ENCODE results near the gene FBF1.

FBF1 gene

DNA sequence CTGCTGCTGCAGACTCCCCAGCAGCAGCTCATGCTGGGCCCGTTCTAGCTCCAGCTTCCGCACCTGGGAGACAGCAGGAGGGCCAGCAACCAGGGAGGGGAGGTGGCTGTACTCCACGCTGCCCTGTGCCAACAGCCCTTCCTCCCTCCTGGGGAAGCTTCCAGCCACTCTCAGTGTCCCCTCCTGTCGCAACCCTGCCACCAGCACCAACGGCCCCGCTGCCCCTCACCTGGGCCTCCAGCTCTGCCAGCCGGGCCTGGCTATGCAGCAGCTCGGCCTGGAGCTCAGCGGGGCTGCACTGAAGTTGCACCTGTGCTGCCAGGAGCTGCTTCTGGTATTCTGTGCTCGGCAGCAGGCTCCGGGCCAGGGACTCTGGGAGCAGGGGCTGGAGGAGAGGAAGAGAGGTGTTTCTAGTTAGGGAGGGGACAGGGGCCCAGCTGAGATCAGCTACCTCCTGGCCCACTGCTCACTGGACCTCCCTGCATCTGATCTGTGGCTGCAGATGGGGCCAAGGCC, 20.7 kb downstream of the FBF1 start:
- Histone ChIP-seq H4K91ac (ENCODE audit: low read length) (no peak overlapping the region), H3K9me3 (ENCODE audit: control insufficient read depth, low read length) (no peaks in the 10 kb centered on the region), H3K4me3 (ENCODE audit: insufficient read depth in 1 of 2, low read depth in 1 of 2, low read length in 2 of 2) (no peak overlapping the region), H3K27me3 (ENCODE audit: control insufficient read depth in 1 of 2, insufficient read depth in 1 of 2, low read length in 2 of 2) (no peaks in the 10 kb centered on the region), H3K14ac (ENCODE audit: low read length in 2 of 2) (no peak overlapping the region), H3K18ac (ENCODE audit: low read depth in 1 of 2, low read length in 2 of 2) (no peak overlapping the region), H4K8ac (ENCODE audit: low read length) (no peak overlapping the region), H2BK15ac (ENCODE audit: low read depth, poor library complexity, severe bottlenecking) (no peak overlapping the region), H3K4me2 (ENCODE audit: low read length, poor library complexity, severe bottlenecking) (no peak overlapping the region), H3K27ac (ENCODE audit: low read length, poor library complexity, severe bottlenecking) (no peak overlapping the region), H3K23ac (ENCODE audit: low read length in 2 of 2) (no peak overlapping the region), H3K4ac (ENCODE audit: low read depth in 1 of 2, low read length in 2 of 2) (no peak overlapping the region), H3K36me3 (ENCODE audit: control insufficient read depth in 1 of 2, insufficient read depth in 2 of 2, low read depth in 1 of 2, low read length in 2 of 2) (peaks cover 30 to 39% of the 10 kb centered on the region in 2 experiments), H2BK5ac (ENCODE audit: low read depth, low read length, poor library complexity, severe bottlenecking) (no peak overlapping the region), H2BK12ac (ENCODE audit: low read length in 2 of 2) (no peak overlapping the region), H3K4me1 (ENCODE audit: control insufficient read depth, insufficient read depth, low read depth, low read length) (peaks cover 4% of the 10 kb centered on the region), H3K9ac (ENCODE audit: low read length) (no peak overlapping the region), H2AK5ac (ENCODE audit: low read length, severe bottlenecking) (no peak overlapping the region), H2AFZ (ENCODE audit: low read depth, low read length) (no peak overlapping the region), H2BK120ac (ENCODE audit: low read depth, low read length) (no peak overlapping the region), H3K79me1 (replicated peaks; ENCODE audit: low read length, poor library complexity, severe bottlenecking) (no peaks in the 10 kb centered on the region)
- WGBS: 96% methylated on average over 11 of the region's 11 CpGs
- no peak for DNase-seq

DNA sequence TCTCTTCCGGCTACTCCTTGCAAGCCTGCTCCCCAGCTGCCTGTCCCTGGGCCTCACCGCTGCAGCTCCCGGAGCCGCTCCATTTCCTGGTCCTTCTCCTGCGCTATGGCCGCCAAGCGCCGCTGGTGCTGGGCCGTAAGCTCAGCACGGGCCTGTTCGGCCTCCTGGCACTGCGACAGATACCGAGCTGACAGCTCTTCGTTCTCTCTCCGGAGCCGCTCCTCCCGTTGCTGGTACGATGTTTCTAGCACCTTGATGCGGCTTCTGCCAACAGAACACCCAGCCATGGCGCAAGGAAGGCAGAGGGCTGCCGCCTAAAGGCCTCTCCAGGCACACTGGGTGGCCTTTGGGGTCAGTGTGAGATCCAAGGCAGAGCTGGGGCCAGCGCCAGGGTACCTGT, 21.2 kb downstream of the FBF1 start:
- Histone ChIP-seq H3K4me2 (ENCODE audit: low read length, poor library complexity, severe bottlenecking) (no peak overlapping the region), H3K23ac (ENCODE audit: low read length in 2 of 2) (no peak overlapping the region), H2BK5ac (ENCODE audit: low read depth, low read length, poor library complexity, severe bottlenecking) (no peak overlapping the region), H2AFZ (ENCODE audit: low read depth, low read length) (no peak overlapping the region), H4K8ac (ENCODE audit: low read length) (no peak overlapping the region), H2BK15ac (ENCODE audit: low read depth, poor library complexity, severe bottlenecking) (no peak overlapping the region), H3K4me3 (ENCODE audit: insufficient read depth in 1 of 2, low read depth in 1 of 2, low read length in 2 of 2) (no peak overlapping the region), H2BK12ac (ENCODE audit: low read length in 2 of 2) (no peak overlapping the region), H3K18ac (ENCODE audit: low read depth in 1 of 2, low read length in 2 of 2) (no peak overlapping the region), H3K4me1 (ENCODE audit: control insufficient read depth, insufficient read depth, low read depth, low read length) (peaks cover 4% of the 10 kb centered on the region), H3K36me3 (ENCODE audit: control insufficient read depth in 1 of 2, insufficient read depth in 2 of 2, low read depth in 1 of 2, low read length in 2 of 2) (peaks cover 27 to 41% of the 10 kb centered on the region in 2 experiments), H3K4ac (ENCODE audit: low read depth in 1 of 2, low read length in 2 of 2) (no peak overlapping the region), H3K9ac (ENCODE audit: low read length) (no peak overlapping the region), H3K79me1 (replicated peaks; ENCODE audit: low read length, poor library complexity, severe bottlenecking) (no peaks in the 10 kb centered on the region), H3K14ac (ENCODE audit: low read length in 2 of 2) (no peak overlapping the region), H2AK5ac (ENCODE audit: low read length, severe bottlenecking) (no peak overlapping the region), H3K27ac (ENCODE audit: low read length, poor library complexity, severe bottlenecking) (no peak overlapping the region), H2BK120ac (ENCODE audit: low read depth, low read length) (no peak overlapping the region), H3K27me3 (ENCODE audit: control insufficient read depth in 1 of 2, insufficient read depth in 1 of 2, low read length in 2 of 2) (no peaks in the 10 kb centered on the region), H4K91ac (ENCODE audit: low read length) (no peak overlapping the region), H3K9me3 (ENCODE audit: control insufficient read depth, low read length) (no peaks in the 10 kb centered on the region)
- no peak for DNase-seq
- WGBS: 97% methylated on average over 22 of the region's 22 CpGs

DNA sequence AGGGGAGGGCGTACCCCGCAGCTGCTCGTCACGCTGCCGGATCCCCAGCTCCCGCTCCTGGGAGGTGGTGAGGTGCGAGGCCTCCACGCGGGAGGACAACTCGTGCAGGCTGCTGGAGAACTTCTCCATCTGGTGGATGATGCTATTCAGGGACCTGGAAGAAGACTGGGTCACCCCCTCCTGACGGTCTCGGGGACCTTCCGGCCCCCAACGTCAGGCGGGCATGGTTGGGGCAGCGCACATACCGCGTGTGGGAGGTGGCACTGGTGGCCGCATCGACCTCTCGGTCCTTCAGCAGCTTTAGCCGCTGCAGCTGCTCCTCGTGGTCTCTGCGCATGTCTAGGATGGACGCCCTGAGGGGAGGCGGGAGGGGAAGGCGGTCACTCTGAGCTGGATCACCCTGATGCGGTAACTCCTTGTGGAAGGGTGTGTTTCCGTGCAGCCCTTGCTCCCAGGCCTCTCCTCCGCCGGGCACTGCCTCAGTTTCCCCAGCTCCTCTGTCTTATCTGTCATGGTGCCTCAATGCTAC, 22.9 kb downstream of the FBF1 start:
- no peak overlapping the region for H2BK12ac ChIP-seq (ENCODE audit: low read length in 2 of 2)
- H3K9ac ChIP-seq (ENCODE audit: low read length): no peak overlapping the region
- no peak overlapping the region for H3K23ac ChIP-seq (ENCODE audit: low read length in 2 of 2)
- no peak overlapping the region for H3K18ac ChIP-seq (ENCODE audit: low read depth in 1 of 2, low read length in 2 of 2)
- H3K14ac ChIP-seq (ENCODE audit: low read length in 2 of 2): no peak overlapping the region
- peaks cover 4% of the 10 kb centered on the region for H3K4me1 ChIP-seq (ENCODE audit: control insufficient read depth, insufficient read depth, low read depth, low read length)
- no peak overlapping the region for H3K27ac ChIP-seq (ENCODE audit: low read length, poor library complexity, severe bottlenecking)
- H3K4ac ChIP-seq (ENCODE audit: low read depth in 1 of 2, low read length in 2 of 2): no peak overlapping the region
- H3K4me3 ChIP-seq (ENCODE audit: insufficient read depth in 1 of 2, low read depth in 1 of 2, low read length in 2 of 2): no peak overlapping the region
- H2BK5ac ChIP-seq (ENCODE audit: low read depth, low read length, poor library complexity, severe bottlenecking): no peak overlapping the region
- 97% methylated on average over 31 of the region's 31 CpGs for WGBS
- no peaks in the 10 kb centered on the region for H3K27me3 ChIP-seq (ENCODE audit: control insufficient read depth in 1 of 2, insufficient read depth in 1 of 2, low read length in 2 of 2)
- H3K36me3 ChIP-seq (ENCODE audit: control insufficient read depth in 1 of 2, insufficient read depth in 2 of 2, low read depth in 1 of 2, low read length in 2 of 2): peaks cover 36 to 48% of the 10 kb centered on the region in 2 experiments
- no peak overlapping the region for H2BK120ac ChIP-seq (ENCODE audit: low read depth, low read length)
- H3K79me1 ChIP-seq (replicated peaks; ENCODE audit: low read length, poor library complexity, severe bottlenecking): no peaks in the 10 kb centered on the region
- H3K4me2 ChIP-seq (ENCODE audit: low read length, poor library complexity, severe bottlenecking): no peak overlapping the region
- H4K91ac ChIP-seq (ENCODE audit: low read length): peak overlapping the region; percentile 4
- H3K9me3 ChIP-seq (ENCODE audit: control insufficient read depth, low read length): no peaks in the 10 kb centered on the region
- H2AK5ac ChIP-seq (ENCODE audit: low read length, severe bottlenecking): no peak overlapping the region
- no peak overlapping the region for H2AFZ ChIP-seq (ENCODE audit: low read depth, low read length)
- no peak overlapping the region for H2BK15ac ChIP-seq (ENCODE audit: low read depth, poor library complexity, severe bottlenecking)
- H4K8ac ChIP-seq (ENCODE audit: low read length): no peak overlapping the region
- no peak for DNase-seq

DNA sequence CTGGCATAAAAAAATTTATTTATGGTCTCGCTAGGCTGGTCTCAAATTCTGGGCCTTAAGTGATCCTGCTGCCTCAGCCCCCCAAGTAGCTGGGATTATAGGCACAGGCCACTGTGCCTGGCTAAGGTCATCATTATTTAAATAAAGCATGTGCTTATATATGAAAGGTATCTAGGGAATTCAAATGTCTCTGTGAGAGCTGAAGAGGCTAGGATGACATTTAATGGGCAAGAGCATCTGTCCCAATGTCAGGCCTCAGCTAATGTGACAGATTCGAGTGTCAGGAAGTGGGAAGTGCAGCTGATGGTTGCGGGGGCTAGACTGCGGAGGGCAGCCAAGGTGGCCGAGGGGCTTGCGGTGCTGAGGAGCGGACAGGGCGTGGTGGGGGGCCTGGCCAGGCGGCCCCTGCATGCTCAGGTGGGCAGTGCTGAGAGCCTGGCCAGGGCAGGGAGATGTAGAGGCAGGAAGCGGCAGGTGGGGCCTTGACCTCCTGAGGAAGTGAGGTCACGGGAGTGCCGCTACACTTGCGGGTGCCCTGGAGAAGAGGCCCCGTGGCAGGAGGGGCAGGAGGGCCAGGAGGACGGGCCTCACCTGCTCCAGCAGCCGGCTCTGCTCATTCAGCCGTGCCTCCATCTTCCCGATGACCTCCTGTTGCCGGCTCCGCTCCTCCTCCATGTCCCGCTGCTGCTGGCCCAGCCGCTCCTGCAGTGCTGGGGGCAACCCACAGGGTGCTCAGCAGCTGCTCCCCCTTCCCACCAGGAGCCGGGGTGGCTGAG, 23.5 kb downstream of the FBF1 start:
- Histone ChIP-seq H2BK12ac (ENCODE audit: low read length in 2 of 2) (no peak overlapping the region), H3K36me3 (ENCODE audit: control insufficient read depth in 1 of 2, insufficient read depth in 2 of 2, low read depth in 1 of 2, low read length in 2 of 2) (peaks cover 31 to 44% of the 10 kb centered on the region in 2 experiments), H3K4me3 (ENCODE audit: insufficient read depth in 1 of 2, low read depth in 1 of 2, low read length in 2 of 2) (no peak overlapping the region), H2AFZ (ENCODE audit: low read depth, low read length) (no peak overlapping the region), H3K9ac (ENCODE audit: low read length) (no peak overlapping the region), H3K79me1 (replicated peaks; ENCODE audit: low read length, poor library complexity, severe bottlenecking) (no peaks in the 10 kb centered on the region), H3K4me2 (ENCODE audit: low read length, poor library complexity, severe bottlenecking) (no peak overlapping the region), H3K14ac (ENCODE audit: low read length in 2 of 2) (no peak overlapping the region), H2BK5ac (ENCODE audit: low read depth, low read length, poor library complexity, severe bottlenecking) (no peak overlapping the region), H2BK120ac (ENCODE audit: low read depth, low read length) (no peak overlapping the region), H3K4me1 (ENCODE audit: control insufficient read depth, insufficient read depth, low read depth, low read length) (peaks cover 4% of the 10 kb centered on the region), H3K4ac (ENCODE audit: low read depth in 1 of 2, low read length in 2 of 2) (no peak overlapping the region), H4K91ac (ENCODE audit: low read length) (no peak overlapping the region), H3K18ac (ENCODE audit: low read depth in 1 of 2, low read length in 2 of 2) (no peak overlapping the region), H3K27ac (ENCODE audit: low read length, poor library complexity, severe bottlenecking) (no peak overlapping the region), H3K23ac (ENCODE audit: low read length in 2 of 2) (no peak overlapping the region), H3K9me3 (ENCODE audit: control insufficient read depth, low read length) (no peaks in the 10 kb centered on the region), H3K27me3 (ENCODE audit: control insufficient read depth in 1 of 2, insufficient read depth in 1 of 2, low read length in 2 of 2) (no peaks in the 10 kb centered on the region), H4K8ac (ENCODE audit: low read length) (no peak overlapping the region), H2BK15ac (ENCODE audit: low read depth, poor library complexity, severe bottlenecking) (no peak overlapping the region), H2AK5ac (ENCODE audit: low read length, severe bottlenecking) (no peak overlapping the region)
- 87% methylated on average over 22 of the region's 23 CpGs for WGBS
- DNase-seq: no peak

All from mesenchymal stem cell (in vitro differentiated cells and primary cell).